H1 (cell line): ENCODE data around the gene PTPRO.

Experiments used
- CTCF ChIP-seq, 3 experiments: IDR thresholded peaks; 1 replicate in 2 of 3; 2 replicates in 1 of 3; pipeline versions ENCODE4 v1.5.1 to v1.6.1; 2011; ENCODE audit warnings: low read length in 3 of 3, mild to moderate bottlenecking in 3 of 3, inconsistent platforms in 2 of 3, low read depth in 1 of 3, moderate library complexity in 1 of 3; ENCODE audit not compliant: insufficient read depth in 1 of 3; ENCODE audit errors: control extremely low read depth in 1 of 3
- NRF1 ChIP-seq: IDR thresholded peaks from 2 replicates; pipeline ENCODE4 v1.6.1; 2011; ENCODE audit warnings: mild to moderate bottlenecking, low read depth, low read length, improper control_type of control experiment
- POLR2AphosphoS5 ChIP-seq: IDR thresholded peaks from 2 replicates; pipeline ENCODE4 v1.6.1; 2011; ENCODE audit warnings: low read depth, low read length
- RAD21 ChIP-seq, 2 experiments: IDR thresholded peaks in 1 of 2; conservative IDR thresholded peaks in 1 of 2; 2 replicates each; pipeline ENCODE4 v1.6.1; 2011; ENCODE audit warnings: low read depth in 2 of 2, low read length in 2 of 2, improper control_type of control experiment in 1 of 2, inconsistent platforms in 1 of 2, mild to moderate bottlenecking in 1 of 2, moderate library complexity in 1 of 2
- SP1 ChIP-seq: IDR thresholded peaks from 2 replicates; pipeline ENCODE4 v1.6.1; 2011; ENCODE audit warnings: low read depth, low read length
- TAF1 ChIP-seq: IDR thresholded peaks from 2 replicates; pipeline ENCODE4 v1.6.1; 2011; ENCODE audit warnings: mild to moderate bottlenecking, low read depth, low read length

- no peak for TF ChIP-seq POLR2AphosphoS5
- no peak for TF ChIP-seq CTCF (IDR thresholded peaks at IDR 0.05; ENCODE audit: control extremely low read depth in 1 of 3, insufficient read depth in 1 of 3, low read depth in 1 of 3, low read length in 3 of 3)
- no peak for TF ChIP-seq RAD21 (IDR thresholded peaks at IDR 0.05 in 1 of 2, conservative IDR thresholded peaks at IDR 0.05 in 1 of 2; ENCODE audit: low read depth in 2 of 2, low read length in 2 of 2)
- no peak for TF ChIP-seq SP1
- no peak for TF ChIP-seq TAF1
- TF ChIP-seq NRF1 = no peak
These were observed 28.6 kb upstream of the PTPRO start for GRCh38 chr12:15293731-15294130.
